NCI-H2081 (cell line): ENCODE data around the gene ZFPL1.

Experiments used
- DNase-seq, 2 experiments: peaks; one replicate each; lab custom pipeline; 2025; lab: John Stamatoyannopoulos, UW

The ZFPL1 gene

DNA sequence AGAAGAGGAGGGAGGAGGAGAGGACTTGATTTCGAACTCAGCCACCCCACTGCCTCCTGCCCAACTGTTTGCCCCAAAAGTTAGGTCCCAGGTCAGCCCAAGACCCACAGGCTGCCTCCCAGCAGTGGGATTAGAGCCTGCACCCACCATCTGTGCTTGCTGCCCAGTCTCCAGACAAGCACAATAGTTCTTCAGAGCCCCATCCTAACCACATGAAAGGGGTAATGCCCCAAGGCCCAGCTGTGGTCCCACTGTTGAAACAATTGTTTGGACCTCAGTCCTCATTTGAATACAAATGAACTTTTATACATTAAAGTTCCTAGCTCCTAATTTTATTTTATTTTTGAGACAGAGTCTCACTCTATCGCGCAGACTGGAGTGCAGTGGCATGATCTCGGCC, 6.6 kb downstream of the ZFPL1 start:
- DNase-seq: no peak

DNA sequence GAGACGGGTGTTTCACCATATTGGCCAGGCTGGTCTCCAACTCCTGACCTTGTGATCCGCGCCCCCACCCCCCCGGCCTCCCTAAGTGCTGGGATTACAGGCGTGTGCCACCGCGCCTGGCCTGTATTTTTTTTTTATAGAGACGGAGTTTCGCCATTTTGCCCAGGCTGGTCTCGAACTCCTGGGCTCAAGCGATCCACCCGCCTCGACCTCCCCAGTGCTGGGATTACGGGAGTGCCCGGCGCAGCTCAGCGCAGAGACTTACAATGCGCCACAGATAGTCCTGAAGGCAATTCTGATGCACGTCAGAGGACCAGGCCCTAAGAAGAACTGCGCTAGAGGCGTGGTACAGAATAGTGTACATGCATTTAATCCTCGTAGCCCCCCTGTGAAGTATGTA, 11.4 kb downstream of the ZFPL1 start:
- DNase-seq: no peak

DNA sequence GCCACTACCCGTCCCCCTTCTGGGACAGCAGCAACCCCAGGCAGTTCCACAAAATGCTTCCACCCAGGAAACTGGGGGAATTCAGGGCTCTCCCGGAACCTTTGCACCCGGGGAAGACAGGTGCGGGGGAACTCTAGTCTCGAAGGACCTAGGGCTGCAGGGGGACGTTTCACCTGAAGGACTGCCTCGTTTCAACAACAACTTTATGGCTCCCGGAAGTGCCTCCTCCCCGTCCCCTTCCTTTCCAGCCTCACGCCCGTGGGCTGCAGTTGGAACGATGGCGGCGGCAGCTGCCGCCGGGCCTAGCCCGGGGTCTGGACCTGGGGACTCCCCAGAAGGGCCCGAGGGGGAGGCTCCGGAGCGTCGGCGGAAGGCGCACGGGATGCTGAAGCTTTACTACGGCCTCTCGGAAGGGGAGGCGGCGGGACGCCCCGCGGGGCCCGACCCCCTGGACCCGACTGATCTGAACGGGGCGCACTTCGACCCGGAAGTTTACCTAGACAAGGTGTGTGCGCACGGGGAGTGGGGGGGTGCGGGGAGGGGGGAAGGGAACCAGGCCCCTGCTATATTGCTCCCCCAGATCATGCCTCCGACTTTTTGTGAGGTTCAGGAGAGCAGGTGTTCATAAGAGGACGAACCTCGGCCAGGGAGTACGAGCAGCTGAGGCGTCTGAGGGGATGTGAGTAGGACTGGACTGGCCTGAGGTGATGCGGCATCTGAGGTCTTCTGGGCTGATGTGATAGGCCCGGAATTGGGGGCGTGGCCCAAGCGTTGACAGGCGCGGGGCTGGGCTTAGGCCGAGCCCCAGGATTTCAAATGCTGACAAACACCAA, 12.2 kb downstream of the ZFPL1 start, which contains the start of gene VPS51:
Gene VPS51, plus strand, starts transcription at position 241 of the 833 bp plus-strand sequence. Its CDS starts 37 bp downstream, at position 278.
- peak; percentile 85 to 93 for DNase-seq

DNA sequence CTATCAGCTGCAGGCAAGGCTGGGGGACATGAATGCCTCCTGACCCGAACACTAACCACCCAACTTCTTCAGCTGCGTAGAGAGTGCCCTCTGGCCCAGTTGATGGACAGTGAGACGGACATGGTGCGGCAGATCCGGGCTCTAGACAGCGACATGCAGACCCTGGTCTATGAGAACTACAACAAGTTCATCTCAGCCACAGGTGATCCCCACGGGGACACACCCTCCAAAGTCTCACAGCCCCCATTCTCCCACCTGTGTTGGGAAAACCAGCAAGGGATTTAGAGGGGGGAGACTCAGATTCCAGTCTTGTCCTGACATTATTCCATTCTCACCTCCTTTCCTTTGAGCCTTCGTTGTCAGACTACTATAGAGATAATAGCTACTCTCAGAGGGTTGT, 12.9 kb downstream of the ZFPL1 start:
- no peak for DNase-seq

DNA sequence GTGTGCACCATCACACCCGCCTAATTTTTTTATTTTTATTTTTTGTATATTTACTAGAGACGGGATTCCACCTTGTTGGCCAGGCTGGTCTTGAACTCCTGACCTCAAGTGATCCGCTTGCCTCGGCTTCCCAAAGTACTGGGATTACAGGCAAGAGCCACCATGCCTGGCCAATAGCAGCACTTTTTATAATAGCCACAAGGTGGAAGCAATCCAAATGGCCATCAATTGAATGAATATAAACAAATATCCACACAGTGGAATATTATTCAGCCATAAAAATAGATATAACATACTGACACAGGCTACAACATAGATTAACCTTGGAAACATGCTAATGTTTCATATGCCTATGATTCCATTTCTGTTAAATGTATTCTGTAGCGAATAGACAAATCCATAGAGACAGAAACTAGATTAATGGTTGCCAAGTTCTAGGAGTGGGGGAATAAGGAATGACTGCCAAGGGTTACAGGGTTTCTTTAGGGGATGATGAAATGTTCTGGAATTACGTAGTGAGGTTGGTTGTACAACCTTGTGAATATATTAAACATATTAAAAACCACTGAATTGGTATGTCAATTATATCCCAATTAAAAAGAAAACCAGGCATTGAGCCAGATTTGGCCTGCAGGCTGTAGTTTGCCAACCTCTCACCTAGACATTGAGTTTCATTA, 16.8 kb downstream of the ZFPL1 start:
- DNase-seq: no peak

DNA sequence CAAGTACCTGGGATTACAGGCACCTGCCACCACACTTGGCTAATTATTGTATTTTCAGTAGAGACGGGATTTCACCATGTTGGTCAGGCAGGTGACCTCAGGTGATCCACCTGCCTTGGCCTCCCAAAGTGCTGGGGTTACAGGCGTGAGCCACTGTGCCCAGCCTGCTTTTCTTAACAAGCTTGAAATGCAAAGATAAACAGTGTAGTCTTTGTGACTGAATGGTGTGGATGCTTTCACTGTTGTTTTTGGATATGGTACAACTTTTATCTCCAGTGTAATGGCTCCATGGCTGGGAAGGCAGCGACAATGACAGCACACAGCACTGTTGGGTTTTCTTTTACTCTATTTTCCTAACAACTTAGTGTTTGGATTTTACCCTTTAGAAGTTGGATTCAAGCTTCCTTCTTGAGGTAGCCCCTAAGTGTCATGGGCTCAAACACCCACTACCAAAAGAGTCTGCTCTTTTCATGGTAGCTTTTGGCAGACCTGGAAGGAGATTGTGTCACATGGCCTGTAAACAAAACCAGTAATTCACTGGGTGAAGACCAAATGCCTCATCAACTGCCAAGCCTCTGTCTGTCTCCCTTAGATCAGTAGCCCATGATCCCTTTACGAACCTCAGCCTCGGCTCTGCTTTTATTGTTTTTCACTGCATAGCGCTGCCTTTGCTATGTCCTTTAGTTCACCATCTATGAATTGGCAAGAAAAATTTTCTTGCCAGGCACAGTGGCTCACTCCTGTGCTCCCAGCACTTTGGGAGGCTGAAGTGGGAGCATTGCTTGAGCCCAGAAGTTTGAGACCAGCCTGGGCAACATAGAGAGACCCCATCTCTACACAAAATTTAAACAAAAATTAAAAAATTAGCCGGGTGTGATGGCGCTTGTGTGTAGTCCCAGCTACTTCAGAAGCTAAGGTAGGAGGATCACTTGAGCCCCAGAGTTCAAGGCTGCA, 18.4 kb downstream of the ZFPL1 start:
- peak in 1 of 2 experiments; percentile 10 for DNase-seq

DNA sequence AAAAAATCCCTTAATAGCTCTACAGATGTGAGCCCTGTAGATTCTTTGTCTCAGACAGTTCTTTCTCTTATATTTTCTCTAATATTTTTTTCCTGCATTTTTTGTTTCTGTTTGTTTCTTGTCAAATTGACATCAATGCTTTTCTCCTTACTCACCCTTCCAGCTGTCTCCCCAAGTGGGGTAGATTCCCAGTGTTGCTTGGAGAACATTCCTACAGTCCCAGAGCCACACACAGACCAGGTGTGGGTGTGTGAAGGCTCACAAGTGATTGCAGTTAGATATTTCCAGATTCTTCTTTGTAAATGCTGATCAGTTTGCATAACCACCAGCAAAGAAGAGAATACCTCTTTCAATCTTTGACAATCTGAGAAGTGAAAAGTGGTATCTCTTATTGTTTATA, 19.5 kb downstream of the ZFPL1 start:
- DNase-seq: no peak

DNA sequence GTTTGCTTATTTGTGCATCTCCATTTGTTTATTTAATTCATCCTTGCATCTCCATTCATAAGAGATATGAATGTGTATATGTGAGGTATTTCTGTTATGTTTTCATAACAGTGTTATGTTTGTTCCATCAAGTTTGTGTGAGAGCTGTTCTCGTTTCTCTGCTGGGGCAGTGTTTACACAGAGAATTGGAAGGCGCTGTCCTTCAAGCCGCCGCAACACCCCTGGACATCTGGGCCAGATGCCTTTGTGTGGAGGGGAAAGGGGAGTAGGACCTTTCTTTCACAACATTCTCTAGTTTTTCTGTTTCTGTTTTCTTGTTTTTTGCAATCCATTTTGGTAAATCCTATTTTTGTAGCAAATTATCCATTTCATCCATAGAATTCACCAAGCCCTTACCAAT, 20.6 kb downstream of the ZFPL1 start:
- no peak for DNase-seq

DNA sequence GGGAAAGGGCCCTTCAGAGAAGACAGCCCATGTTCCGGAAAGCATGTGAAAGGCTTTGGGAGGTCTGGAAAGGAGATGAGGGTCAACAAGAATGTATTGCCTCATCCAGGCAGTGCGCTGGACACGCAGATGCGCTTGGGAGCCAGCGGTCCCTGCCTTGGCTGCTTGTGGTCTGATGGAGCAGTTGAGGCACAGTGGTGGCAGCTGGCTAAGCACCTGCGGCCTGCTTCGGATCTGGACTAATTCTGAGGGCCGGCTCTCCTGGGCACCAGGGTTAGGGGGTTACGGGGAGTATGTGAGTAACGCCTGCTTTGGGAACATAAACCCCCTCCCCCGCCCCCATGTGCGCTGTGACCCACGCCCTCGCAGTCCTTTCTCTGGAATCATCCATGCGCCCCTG, 23.1 kb downstream of the ZFPL1 start:
- DNase-seq: no peak

DNA sequence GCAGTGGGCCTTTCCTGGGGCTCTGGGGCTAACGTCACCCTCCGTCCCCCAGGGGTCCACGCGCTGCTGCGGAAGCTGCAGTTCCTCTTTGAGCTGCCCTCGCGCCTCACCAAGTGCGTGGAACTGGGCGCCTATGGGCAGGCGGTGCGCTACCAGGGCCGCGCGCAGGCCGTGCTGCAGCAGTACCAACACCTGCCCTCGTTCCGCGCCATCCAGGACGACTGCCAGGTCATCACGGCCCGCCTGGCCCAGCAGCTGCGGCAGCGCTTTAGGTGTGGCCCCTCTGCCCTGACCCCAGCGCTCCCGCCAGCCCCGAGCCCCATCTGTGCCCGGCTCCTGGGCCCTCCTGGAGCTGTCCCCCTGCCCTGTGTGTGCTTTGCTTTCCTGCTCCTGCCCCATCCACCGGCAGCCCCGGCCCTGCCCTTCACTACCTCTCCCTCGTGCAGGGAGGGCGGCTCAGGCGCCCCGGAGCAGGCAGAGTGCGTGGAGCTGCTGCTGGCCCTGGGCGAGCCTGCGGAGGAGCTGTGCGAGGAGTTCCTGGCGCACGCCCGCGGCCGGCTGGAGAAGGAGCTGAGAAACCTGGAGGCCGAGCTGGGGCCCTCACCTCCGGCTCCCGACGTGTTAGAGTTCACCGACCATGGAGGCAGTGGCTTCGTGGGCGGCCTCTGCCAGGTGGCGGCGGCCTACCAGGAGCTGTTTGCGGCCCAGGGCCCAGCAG, 23.9 kb downstream of the ZFPL1 start:
- DNase-seq: no peak

DNA sequence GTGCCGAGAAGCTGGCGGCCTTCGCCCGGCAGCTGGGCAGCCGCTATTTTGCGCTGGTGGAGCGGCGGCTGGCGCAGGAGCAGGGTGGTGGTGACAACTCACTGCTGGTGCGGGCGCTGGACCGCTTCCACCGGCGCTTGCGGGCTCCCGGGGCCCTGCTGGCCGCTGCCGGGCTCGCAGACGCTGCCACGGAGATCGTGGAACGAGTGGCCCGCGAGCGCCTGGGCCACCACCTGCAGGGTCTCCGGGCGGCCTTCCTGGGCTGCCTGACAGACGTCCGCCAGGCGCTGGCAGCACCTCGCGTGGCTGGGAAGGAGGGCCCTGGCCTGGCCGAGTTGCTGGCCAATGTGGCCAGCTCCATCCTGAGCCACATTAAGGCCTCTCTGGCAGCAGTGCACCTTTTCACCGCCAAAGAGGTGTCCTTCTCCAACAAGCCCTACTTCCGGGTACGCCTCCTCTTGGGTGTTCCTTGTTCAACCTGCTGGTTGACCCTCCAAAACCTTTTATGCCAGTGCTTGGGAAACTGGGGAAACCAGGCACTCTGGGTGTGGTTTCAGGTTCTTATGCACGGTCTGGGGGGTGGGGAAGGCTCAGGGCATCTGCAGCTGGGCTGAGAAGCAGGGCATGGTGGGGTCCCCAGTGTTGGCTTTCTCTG, 24.6 kb downstream of the ZFPL1 start:
- DNase-seq: no peak

DNA sequence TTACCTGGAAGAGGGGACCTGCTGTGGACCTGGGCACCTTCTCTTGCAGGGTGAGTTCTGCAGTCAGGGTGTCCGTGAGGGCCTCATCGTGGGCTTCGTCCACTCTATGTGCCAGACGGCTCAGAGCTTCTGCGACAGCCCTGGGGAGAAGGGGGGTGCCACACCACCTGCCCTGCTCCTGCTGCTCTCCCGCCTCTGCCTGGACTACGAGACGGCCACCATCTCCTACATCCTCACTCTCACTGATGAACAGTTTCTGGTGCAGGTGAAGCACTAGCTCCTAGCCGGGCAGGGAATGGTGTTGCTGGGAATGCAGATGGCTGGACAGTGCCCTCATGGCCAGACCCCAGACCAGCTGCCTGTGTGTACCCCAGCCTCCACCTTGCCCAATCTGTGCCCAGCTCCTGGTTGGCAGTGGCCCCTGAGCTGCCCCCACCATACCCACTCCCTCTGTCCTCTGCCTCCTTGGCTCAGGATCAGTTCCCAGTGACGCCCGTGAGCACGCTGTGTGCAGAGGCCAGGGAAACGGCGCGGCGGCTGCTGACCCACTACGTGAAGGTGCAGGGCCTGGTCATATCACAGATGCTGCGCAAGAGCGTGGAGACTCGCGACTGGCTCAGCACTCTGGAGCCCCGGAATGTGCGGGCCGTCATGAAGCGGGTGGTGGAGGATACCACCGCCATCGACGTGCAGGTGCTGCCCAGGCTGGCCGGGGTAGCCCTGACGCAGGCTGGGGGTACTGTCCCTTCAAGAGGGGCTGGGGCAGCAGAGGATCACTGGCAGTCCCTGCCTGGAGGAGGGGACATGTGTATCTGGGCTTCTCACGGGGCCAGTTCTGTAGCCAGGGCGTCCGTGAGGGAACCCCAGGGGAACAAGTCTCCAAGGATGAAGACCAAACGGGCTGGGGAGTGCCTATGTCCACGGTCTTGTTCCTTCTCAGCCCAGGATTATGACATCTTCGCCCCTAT, 25.5 kb downstream of the ZFPL1 start:
- no peak for DNase-seq

DNA sequence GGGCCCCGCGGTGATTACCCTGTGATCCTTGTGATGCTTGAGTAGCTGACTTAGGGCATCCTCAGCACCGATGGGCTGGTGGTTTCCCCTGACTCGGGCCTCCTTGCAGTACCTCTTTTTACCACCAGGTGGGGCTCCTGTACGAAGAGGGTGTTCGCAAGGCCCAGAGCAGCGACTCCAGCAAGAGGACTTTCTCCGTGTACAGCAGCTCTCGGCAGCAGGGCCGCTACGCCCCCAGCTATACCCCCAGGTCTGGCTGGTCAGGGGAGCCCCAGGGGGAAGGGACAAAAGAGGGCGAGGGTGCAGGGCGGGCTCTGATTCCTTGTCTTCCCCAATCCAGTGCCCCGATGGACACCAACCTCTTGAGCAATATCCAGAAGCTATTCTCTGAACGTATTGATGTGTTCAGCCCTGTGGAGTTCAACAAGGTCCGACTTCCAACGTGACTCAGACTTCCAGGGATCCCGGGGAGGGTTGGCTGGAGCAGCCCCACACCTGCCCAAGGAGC, 26.4 kb downstream of the ZFPL1 start:
- DNase-seq: peak; percentile 68 to 78

DNA sequence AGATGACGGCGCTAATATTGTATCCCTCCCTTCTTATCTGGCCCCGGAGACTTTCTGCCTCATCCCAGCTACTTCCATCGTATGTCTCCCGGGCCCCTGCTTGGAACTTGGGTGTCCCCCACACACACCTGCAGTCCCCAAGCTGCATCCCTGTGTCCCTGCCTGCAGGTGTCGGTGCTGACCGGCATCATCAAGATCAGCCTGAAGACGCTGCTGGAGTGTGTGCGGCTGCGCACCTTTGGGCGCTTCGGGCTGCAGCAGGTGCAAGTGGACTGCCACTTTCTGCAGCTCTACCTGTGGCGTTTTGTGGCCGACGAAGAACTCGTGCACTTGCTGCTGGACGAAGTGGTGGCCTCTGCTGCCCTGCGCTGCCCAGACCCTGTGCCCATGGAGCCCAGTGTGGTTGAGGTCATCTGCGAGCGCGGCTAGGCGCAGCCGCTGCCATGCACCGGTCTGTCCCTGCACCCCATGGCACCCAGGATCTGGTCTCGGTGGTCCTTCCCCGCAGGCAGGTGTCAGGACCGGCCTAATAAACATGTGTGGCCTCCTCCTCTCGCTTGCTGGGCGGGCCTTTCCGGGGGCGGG, 27.2 kb downstream of the ZFPL1 start:
- no peak for DNase-seq

DNA sequence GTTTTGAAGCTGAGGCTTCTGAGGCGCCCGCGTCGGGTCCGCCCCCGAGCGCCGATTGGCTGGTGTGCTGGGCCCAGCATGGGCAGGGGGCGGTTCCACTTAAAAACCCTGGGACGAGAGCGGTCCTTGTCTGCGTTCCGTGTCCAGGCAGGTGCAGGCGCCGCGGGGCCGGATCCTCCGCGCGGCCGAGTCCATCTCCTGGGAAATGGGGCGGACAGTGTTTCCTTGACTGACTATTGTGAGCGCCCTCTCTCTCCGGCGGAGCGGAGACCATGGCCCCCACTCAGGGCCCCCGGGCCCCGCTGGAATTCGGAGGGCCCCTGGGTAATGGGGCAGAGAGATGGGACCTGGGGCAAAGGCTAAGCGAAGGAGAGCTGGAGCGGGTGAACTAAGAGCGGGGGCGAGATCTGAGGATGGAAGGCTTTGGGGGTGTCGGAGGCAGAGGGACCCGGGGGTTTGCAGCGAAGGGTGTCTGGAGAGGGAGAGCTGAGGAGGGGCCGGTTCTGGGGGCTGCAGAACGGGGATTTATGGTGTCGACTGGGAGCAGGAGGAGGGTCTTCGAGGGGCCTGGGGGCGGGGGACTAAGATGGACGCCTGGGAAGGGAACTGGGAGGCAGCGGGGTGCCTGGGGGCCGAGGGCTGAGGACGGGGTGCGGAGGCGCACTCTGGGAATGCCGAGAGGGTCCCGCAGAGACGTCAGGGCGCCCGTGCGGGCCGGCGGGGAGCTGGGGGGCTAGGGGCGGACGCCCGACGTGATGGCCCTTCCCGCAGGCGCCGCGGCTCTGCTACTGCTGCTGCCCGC, 27.9 kb downstream of the ZFPL1 start, which contains the start of gene TM7SF2:
Gene TM7SF2, plus strand, starts transcription at position 129 of the 802 bp plus-strand sequence. Its CDS starts 144 bp downstream, at position 273.
- DNase-seq: peak; percentile 95 to 96

DNA sequence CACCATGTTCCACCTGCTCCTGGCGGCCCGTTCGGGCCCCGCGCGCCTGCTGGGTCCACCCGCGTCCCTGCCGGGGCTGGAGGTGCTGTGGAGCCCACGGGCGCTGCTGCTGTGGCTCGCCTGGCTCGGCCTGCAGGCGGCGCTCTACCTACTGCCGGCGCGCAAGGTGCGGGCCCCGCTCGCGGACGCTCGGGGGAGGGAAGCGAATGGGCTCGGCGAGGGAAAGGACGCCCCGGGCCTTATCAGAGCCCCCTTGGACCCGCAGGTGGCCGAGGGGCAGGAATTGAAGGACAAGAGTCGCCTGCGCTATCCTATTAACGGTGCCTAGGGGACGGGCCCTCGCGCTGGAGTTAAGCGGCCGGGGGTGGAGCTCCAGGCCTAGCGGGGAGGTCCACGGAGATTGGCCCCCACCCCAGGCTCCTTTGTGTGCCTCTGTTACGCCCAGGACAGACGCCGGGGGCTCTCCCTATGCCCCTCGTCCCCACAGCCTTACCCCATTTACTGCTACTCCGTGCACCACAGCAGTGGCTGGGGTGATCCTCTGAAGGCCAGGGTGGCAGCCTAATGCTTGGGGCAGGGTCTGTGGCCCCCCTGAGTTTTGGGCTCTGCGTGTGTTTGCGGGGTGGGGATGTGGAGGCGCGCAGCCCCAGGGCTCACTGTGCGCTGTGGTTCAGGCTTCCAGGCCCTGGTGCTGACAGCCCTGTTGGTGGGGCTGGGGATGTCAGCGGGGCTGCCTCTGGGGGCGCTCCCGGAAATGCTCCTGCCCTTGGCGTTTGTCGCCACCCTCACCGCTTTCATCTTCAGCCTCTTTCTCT, 28.7 kb downstream of the ZFPL1 start:
- peak; percentile 50 to 55 for DNase-seq

DNA sequence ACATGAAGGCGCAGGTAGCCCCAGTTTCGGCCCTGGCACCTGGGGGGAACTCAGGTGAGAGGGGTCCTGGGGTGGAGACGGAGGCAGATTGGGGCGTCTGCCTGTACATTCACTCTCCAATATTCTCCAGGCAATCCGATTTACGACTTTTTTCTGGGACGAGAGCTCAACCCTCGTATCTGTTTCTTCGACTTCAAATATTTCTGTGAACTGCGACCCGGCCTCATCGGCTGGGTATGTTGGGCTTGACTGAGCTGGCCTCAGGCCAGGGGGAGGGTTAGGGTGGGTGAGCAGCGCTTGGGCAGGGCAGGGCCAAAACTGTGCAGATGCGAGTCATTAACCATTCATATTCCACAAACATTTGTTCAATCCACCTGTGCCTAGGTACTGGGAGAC, 29.3 kb downstream of the ZFPL1 start:
- no peak for DNase-seq
